ENCODE results near the gene DDAH1.

DDAH1 gene

DNA sequence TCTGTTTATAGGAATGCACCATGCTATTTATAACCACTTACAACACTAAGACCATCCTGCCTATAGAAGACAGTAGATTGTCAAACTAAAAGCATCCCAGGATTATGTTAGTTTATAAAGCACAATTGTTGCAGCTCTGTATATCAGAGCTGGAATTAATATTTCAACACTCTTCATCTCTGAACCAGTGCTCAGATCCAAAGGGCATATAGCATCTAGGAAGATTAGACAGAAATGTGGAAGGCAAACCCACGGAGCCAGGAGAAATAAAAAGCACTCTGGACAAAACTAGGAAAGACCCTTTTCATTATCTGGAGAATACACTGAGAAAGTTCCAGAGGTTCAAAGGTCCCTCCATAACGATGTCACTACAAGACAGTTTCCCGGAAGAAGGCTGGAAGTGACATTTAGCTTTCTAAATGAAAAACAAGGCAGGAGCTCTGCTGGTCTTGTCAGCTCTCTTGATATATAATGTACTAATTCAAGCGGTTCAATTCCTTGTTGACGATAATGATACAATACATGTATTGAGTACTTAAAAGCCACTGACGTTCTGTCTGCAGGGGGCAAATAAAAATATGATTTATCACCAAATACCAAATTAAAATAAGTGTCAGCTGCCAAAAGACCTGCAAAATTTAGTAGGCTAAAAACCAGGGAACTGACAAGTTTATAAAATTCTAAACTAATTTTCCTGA is 96.7 kb downstream of the DDAH1 start:
- H3K9ac ChIP-seq (ENCODE audit: low read length) = no peak overlapping the region
- H3K36me3 ChIP-seq (replicated peaks; ENCODE audit: low read depth, low read length) = no peaks in the 10 kb centered on the region
- peaks cover 14% of the 10 kb centered on the region for H3K4me1 ChIP-seq (ENCODE audit: low read length)
- no peak overlapping the region for H3K27ac ChIP-seq (ENCODE audit: low read length)
- H3K9me3 ChIP-seq (ENCODE audit: insufficient read depth, low read length) = no peaks in the 10 kb centered on the region
- no peaks in the 10 kb centered on the region for H4K20me1 ChIP-seq (ENCODE audit: insufficient read depth, low read length)
- TF ChIP-seq EZH2phosphoT487 (IDR thresholded peaks at IDR 0.05; ENCODE audit: low read depth) = no peak
- TF ChIP-seq, protein P1, sequence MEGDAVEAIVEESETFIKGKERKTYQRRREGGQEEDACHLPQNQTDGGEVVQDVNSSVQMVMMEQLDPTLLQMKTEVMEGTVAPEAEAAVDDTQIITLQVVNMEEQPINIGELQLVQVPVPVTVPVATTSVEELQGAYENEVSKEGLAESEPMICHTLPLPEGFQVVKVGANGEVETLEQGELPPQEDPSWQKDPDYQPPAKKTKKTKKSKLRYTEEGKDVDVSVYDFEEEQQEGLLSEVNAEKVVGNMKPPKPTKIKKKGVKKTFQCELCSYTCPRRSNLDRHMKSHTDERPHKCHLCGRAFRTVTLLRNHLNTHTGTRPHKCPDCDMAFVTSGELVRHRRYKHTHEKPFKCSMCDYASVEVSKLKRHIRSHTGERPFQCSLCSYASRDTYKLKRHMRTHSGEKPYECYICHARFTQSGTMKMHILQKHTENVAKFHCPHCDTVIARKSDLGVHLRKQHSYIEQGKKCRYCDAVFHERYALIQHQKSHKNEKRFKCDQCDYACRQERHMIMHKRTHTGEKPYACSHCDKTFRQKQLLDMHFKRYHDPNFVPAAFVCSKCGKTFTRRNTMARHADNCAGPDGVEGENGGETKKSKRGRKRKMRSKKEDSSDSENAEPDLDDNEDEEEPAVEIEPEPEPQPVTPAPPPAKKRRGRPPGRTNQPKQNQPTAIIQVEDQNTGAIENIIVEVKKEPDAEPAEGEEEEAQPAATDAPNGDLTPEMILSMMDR (IDR thresholded peaks at IDR 0.05; ENCODE audit: low read depth, low read length) = no peak
- no peak overlapping the region for H2AFZ ChIP-seq (ENCODE audit: low read depth, low read length)
- H3K27me3 ChIP-seq (ENCODE audit: low read depth, low read length) = no peaks in the 10 kb centered on the region
- H3K4me3 ChIP-seq (ENCODE audit: low read length) = no peak overlapping the region
- H3K79me2 ChIP-seq (ENCODE audit: low read length) = no peaks in the 10 kb centered on the region
- no peak overlapping the region for H3K4me2 ChIP-seq (ENCODE audit: low read length)

- H3K4me1 ChIP-seq (ENCODE audit: low read length) = peaks cover 11% of the 10 kb centered on the region
- no peaks in the 10 kb centered on the region for H3K36me3 ChIP-seq (replicated peaks; ENCODE audit: low read depth, low read length)
- no peaks in the 10 kb centered on the region for H4K20me1 ChIP-seq (ENCODE audit: insufficient read depth, low read length)
- no peaks in the 10 kb centered on the region for H3K27me3 ChIP-seq (ENCODE audit: low read depth, low read length)
- H3K4me2 ChIP-seq (ENCODE audit: low read length) = peak overlapping the region; percentile 37; the same call in 1 of the 2 replicates
- H3K79me2 ChIP-seq (ENCODE audit: low read length) = no peaks in the 10 kb centered on the region
- no peaks in the 10 kb centered on the region for H3K9me3 ChIP-seq (ENCODE audit: insufficient read depth, low read length)
- no peak overlapping the region for H2AFZ ChIP-seq (ENCODE audit: low read depth, low read length)
- no peak overlapping the region for H3K9ac ChIP-seq (ENCODE audit: low read length)
- no peak overlapping the region for H3K4me3 ChIP-seq (ENCODE audit: low read length)
- no peak overlapping the region for H3K27ac ChIP-seq (ENCODE audit: low read length)
- TF ChIP-seq, protein P1 (IDR thresholded peaks at IDR 0.05; ENCODE audit: low read depth, low read length) = no peak
- no peak for TF ChIP-seq EZH2phosphoT487 (IDR thresholded peaks at IDR 0.05; ENCODE audit: low read depth)
These were observed 98.4 kb downstream of the DDAH1 start for GRCh38 chr1:85366391-85367170.

DNA sequence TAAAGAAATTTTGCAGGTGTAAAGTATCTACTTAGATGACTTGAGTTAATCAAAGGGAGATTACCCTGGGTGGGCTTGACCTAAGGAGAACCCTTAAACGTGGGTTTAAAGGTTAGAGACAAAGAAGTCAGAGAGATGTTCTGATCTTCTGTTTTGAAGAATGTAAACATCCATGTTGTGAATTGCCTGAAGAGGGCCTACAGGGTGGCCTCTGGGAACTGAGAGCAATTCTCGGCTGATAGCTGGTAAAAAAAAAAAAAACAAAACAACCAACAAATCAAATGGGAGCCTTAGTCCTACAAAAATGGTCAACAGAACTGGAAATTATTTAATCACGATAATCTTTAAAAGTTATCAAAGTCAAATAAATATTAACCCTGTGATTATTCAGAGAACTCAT is 99.1 kb downstream of the DDAH1 start:
- Histone ChIP-seq H3K4me2 (ENCODE audit: low read length) (no peak overlapping the region), H3K27ac (ENCODE audit: low read length) (no peak overlapping the region)

GRCh38 chr1:85363521-85363920 is 101.4 kb downstream of the DDAH1 start:
- Histone ChIP-seq H3K4me3 (ENCODE audit: low read length) (no peak overlapping the region), H3K36me3 (replicated peaks; ENCODE audit: low read depth, low read length) (no peaks in the 10 kb centered on the region), H3K79me2 (ENCODE audit: low read length) (no peaks in the 10 kb centered on the region), H3K27ac (ENCODE audit: low read length) (no peak overlapping the region), H3K9me3 (ENCODE audit: insufficient read depth, low read length) (no peaks in the 10 kb centered on the region), H4K20me1 (ENCODE audit: insufficient read depth, low read length) (no peaks in the 10 kb centered on the region), H3K9ac (ENCODE audit: low read length) (no peak overlapping the region), H3K4me1 (ENCODE audit: low read length) (peaks cover 11% of the 10 kb centered on the region), H3K4me2 (ENCODE audit: low read length) (no peak overlapping the region), H3K27me3 (ENCODE audit: low read depth, low read length) (no peaks in the 10 kb centered on the region), H2AFZ (ENCODE audit: low read depth, low read length) (no peak overlapping the region)
- TF ChIP-seq, protein P1 (IDR thresholded peaks at IDR 0.05; ENCODE audit: low read depth, low read length) = no peak
- no peak for TF ChIP-seq EZH2phosphoT487 (IDR thresholded peaks at IDR 0.05; ENCODE audit: low read depth)

More for the DNA sequence above, 99.1 kb downstream of the DDAH1 start:
- Histone ChIP-seq H4K20me1 (ENCODE audit: insufficient read depth, low read length) (no peaks in the 10 kb centered on the region), H3K4me3 (ENCODE audit: low read length) (no peak overlapping the region), H3K79me2 (ENCODE audit: low read length) (no peaks in the 10 kb centered on the region), H3K36me3 (replicated peaks; ENCODE audit: low read depth, low read length) (no peaks in the 10 kb centered on the region), H2AFZ (ENCODE audit: low read depth, low read length) (no peak overlapping the region), H3K27me3 (ENCODE audit: low read depth, low read length) (no peaks in the 10 kb centered on the region), H3K9ac (ENCODE audit: low read length) (no peak overlapping the region), H3K9me3 (ENCODE audit: insufficient read depth, low read length) (no peaks in the 10 kb centered on the region), H3K4me1 (ENCODE audit: low read length) (peaks cover 11% of the 10 kb centered on the region)
- TF ChIP-seq, protein P1 (IDR thresholded peaks at IDR 0.05; ENCODE audit: low read depth, low read length) = no peak
- no peak for TF ChIP-seq EZH2phosphoT487 (IDR thresholded peaks at IDR 0.05; ENCODE audit: low read depth)
